ENCODE measurements around the gene FABP3. TPM values are rescaled to one million over a fixed set of nuclear protein-coding genes. Genes with fewer than 3 reads are reported as not detected.
A peak's percentile ranks its signal among the peaks of the same experiment; 100 is the strongest.

Gene FABP3
- total RNA-seq, 1 donor from 2014 or later = 0.74 TPM

DNA sequence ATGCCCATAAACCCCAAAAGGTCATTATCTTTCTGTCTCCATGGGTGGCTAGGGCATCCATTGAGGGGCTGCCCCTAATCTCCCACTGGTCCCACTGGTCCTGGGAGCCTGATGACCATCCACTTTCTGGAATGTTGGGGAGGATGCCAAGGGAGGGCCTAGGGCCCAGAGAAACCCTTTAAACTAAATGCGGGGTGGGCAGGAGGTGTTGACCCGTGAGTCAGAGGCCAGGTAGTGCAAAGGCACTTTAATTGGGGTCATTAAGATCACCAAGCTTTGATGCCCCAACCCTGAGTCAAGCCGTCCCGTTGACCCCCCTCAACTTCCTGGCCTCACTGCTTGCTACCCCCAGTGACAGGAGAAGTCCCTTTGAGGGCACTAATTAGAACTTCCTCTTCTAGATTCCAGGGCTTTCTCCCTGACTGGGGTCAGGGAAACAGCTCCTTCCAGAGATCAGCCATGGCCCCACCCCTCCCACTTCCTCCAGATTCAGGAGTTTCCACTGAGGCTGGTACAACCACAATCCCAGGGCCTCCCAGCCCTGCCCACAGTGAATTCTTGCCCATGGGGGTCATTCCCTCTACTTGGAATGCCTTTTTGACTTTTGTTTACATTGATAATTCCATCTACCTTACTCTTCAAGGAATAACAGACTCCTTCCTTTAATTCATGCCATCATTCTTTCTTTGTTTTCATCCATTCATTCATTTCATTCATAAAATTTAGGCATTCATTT lies 24.7 kb upstream of the FABP3 start:
- Mint-ChIP-seq H3K4me3 (ENCODE audit: low read depth) (no peak overlapping the region), H3K27ac (no peak overlapping the region), H3K9me3 (ENCODE audit: low read depth) (no peaks in the 10 kb centered on the region), H3K27me3 (peaks cover 5% of the 10 kb centered on the region), H3K36me3 (ENCODE audit: insufficient read depth) (no peaks in the 10 kb centered on the region), H3K4me1 (ENCODE audit: low read depth) (peaks cover 1% of the 10 kb centered on the region)
- DNase-seq (ENCODE audit: low spot score, unreplicated experiment) = no peak
- TF ChIP-seq, protein P1, sequence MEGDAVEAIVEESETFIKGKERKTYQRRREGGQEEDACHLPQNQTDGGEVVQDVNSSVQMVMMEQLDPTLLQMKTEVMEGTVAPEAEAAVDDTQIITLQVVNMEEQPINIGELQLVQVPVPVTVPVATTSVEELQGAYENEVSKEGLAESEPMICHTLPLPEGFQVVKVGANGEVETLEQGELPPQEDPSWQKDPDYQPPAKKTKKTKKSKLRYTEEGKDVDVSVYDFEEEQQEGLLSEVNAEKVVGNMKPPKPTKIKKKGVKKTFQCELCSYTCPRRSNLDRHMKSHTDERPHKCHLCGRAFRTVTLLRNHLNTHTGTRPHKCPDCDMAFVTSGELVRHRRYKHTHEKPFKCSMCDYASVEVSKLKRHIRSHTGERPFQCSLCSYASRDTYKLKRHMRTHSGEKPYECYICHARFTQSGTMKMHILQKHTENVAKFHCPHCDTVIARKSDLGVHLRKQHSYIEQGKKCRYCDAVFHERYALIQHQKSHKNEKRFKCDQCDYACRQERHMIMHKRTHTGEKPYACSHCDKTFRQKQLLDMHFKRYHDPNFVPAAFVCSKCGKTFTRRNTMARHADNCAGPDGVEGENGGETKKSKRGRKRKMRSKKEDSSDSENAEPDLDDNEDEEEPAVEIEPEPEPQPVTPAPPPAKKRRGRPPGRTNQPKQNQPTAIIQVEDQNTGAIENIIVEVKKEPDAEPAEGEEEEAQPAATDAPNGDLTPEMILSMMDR (IDR thresholded peaks at IDR 0.05; ENCODE audit: unreplicated experiment) = no peak

DNA sequence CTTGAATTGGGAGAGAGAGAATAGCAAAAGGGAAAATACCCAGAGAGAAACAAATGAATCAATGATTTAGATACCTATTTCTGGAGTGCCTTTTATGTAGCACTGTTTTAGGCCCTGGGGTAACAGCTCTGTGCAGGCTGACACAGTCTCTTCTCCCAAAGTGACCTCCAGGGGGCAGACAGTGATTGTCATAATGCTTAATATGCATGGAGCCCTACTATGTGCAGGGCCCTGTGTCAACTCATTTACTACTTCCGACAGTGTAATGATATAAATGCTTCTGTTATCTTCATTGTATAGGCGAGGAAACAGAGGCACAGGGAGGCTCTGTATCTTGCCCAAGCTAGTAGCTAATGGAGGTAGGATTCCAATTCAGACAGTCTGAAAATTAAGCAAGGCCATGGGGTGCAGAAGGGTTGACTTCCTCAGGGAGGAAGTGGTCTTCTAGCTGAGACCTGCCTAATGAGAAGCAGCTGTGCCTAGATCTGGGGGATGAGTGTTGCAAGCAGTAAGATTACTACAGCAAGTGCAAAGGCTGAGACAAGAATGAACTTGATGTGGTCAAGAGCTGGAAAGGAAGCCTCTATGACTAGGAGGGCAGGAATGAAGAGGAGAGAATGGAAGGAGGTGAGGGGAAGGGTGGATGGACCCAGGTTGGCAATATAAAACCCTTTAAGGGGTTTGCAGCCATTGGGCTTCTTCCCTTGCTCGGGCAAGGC lies 23.9 kb upstream of the FABP3 start:
- H3K4me3 Mint-ChIP-seq (ENCODE audit: low read depth) = no peak overlapping the region
- H3K27ac Mint-ChIP-seq = no peak overlapping the region
- H3K4me1 Mint-ChIP-seq (ENCODE audit: low read depth) = peaks cover 1% of the 10 kb centered on the region
- TF ChIP-seq, protein P1 (IDR thresholded peaks at IDR 0.05; ENCODE audit: unreplicated experiment) = peak; percentile 27
- H3K9me3 Mint-ChIP-seq (ENCODE audit: low read depth) = no peaks in the 10 kb centered on the region
- H3K36me3 Mint-ChIP-seq (ENCODE audit: insufficient read depth) = no peaks in the 10 kb centered on the region
- no peak for DNase-seq (ENCODE audit: low spot score, unreplicated experiment)
- H3K27me3 Mint-ChIP-seq = peaks cover 8% of the 10 kb centered on the region

DNA sequence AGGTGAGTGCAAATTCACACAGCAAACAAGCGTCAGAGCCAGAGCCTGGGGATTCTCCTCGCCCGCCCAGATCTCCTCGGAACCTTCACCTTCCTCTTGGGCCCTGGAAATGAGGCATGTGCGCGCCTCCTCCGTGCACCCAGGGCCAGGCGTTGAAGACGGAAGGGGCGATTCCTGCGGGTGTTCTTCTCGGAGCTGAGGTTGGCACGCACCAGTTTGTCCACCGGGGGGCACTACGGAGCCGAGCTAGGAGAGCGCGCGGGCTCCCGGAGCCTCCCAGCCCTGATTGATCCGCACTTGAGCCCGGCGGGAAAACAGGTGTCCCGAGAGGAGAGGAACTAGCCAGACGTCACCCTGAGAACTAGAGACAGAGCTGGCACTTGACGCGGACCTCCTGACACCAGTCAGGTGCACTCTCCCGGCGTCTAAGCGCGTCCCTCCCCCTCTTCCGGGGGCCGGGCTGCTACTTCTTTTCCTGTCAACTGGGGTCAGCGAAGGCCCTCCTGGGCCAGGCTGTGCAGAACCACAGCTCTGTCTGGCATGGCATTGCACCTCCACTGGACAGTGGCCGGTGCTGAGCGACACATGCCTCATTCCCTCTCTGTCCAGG lies 21.8 kb upstream of the FABP3 start:
- no peak overlapping the region for H3K27ac Mint-ChIP-seq
- TF ChIP-seq, protein P1 (IDR thresholded peaks at IDR 0.05; ENCODE audit: unreplicated experiment) = peak; percentile 89
- no peaks in the 10 kb centered on the region for H3K36me3 Mint-ChIP-seq (ENCODE audit: insufficient read depth)
- no peaks in the 10 kb centered on the region for H3K9me3 Mint-ChIP-seq (ENCODE audit: low read depth)
- peaks cover 10% of the 10 kb centered on the region for H3K4me1 Mint-ChIP-seq (ENCODE audit: low read depth)
- H3K4me3 Mint-ChIP-seq (ENCODE audit: low read depth) = peak overlapping the region; percentile 67
- DNase-seq (ENCODE audit: low spot score, unreplicated experiment) = peak; percentile 85
- H3K27me3 Mint-ChIP-seq = peaks cover 8% of the 10 kb centered on the region

DNA sequence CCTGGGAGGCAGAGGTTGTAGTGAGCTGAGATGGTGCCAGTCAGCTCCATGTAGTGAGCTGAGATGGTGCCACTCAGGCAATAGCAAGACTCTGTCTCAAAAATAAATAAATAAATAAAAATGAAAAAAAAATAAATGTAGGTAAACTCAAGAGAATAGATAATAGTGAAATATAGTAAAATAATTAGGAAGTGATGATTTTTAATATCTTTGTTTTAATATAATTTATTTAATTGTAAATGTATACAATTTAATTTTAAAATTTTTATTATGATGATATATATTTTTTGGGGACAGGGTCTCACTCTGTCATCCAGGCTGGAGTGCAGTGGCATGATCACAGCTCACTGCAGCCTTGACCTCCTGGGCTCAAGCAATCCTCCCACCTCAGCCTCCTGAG lies 20.6 kb upstream of the FABP3 start:
- Mint-ChIP-seq H3K27me3 (peaks cover 8% of the 10 kb centered on the region), H3K27ac (no peak overlapping the region), H3K4me3 (ENCODE audit: low read depth) (no peak overlapping the region), H3K36me3 (ENCODE audit: insufficient read depth) (no peaks in the 10 kb centered on the region), H3K4me1 (ENCODE audit: low read depth) (peaks cover 10% of the 10 kb centered on the region), H3K9me3 (ENCODE audit: low read depth) (no peaks in the 10 kb centered on the region)
- DNase-seq (ENCODE audit: low spot score, unreplicated experiment) = no peak
- TF ChIP-seq, protein P1 (IDR thresholded peaks at IDR 0.05; ENCODE audit: unreplicated experiment) = no peak

DNA sequence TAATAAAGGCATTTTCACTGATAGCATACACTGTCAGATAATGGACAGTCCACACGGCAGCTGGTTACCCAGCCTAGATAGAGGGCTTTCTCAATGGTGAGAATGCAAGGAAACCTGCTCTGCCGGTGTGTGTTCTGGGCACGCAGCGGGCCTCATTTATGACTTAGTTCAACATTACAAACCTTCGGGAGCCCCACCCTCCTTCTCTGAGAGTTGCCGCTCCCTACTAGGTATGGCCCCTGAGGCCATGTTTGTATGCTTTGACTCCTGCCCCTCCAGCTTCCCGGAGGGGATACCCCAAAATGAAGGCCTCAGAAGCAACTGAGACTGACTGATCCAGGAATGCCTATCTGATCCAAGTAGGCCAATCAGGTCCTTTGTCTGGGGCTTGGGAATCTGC lies 17.2 kb upstream of the FABP3 start:
- no peak for DNase-seq (ENCODE audit: low spot score, unreplicated experiment)
- H3K27me3 Mint-ChIP-seq = peaks cover 14% of the 10 kb centered on the region
- no peak overlapping the region for H3K4me3 Mint-ChIP-seq (ENCODE audit: low read depth)

More for the DNA sequence above, 17.2 kb upstream of the FABP3 start:
- H3K9me3 Mint-ChIP-seq (ENCODE audit: low read depth) = no peaks in the 10 kb centered on the region
- TF ChIP-seq, protein P1 (IDR thresholded peaks at IDR 0.05; ENCODE audit: unreplicated experiment) = no peak
- peaks cover 10% of the 10 kb centered on the region for H3K4me1 Mint-ChIP-seq (ENCODE audit: low read depth)
- H3K27ac Mint-ChIP-seq = peak overlapping the region; percentile 90
- no peaks in the 10 kb centered on the region for H3K36me3 Mint-ChIP-seq (ENCODE audit: insufficient read depth)

All from progenitor cell of endocrine pancreas (in vitro differentiated cells).